Tibial nerve (tissue), 4 donors: Measurements from ENCODE around the gene MTHFR.

Experiments
- CTCF ChIP-seq, 5 experiments: fragments of 200-600 bp in 3 of 5; fragments of 450-650 bp in 2 of 5; sonication (generic) in 3 of 5; IDR thresholded peaks; one replicate each; pipeline ENCODE4 v1.5.1; 2016 to 2019; ENCODE audit warnings: antibody characterized with exemption in 5 of 5, mild to moderate bottlenecking in 3 of 5, moderate library complexity in 2 of 5
- EP300 ChIP-seq, 2 donors: sonication (generic); formaldehyde crosslinking; IDR thresholded peaks; one replicate each; pipeline ENCODE4 v1.6.1; 2017; ENCODE audit warnings: antibody characterized with exemption in 2 of 2, mild to moderate bottlenecking in 1 of 2
- POLR2A ChIP-seq, 2 donors: fragments of 450-650 bp; IDR thresholded peaks; one replicate each; pipeline ENCODE4 v1.6.1; 2017; ENCODE audit warnings: antibody characterized with exemption in 2 of 2, mild to moderate bottlenecking in 2 of 2, moderate library complexity in 2 of 2

DNA sequence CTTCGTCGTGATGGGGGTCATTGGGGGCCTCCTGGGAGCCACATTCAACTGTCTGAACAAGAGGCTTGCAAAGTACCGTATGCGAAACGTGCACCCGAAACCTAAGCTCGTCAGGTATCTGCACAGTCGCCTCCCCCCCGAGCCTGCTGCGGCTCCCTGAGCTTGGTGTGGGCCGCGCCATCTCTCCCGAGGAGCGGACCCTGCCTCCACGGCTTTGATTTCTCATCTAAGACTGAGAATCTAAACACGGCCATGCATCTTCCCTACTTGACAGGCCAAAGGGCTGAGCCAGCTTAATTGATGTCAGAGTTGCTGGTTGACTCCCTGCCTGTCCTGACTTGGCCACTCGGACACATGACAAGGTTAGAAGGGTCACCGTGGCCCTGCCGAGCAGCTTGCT is 22.7 kb upstream of the MTHFR start:
- no peak for TF ChIP-seq CTCF (IDR thresholded peaks at IDR 0.05)
- TF ChIP-seq POLR2A (IDR thresholded peaks at IDR 0.05), result no peak
- no peak for TF ChIP-seq EP300 (IDR thresholded peaks at IDR 0.05)
